K562 (cell line): ENCODE results near the gene HTR6.

Experiments used
- CTCF ChIP-seq, 3 experiments: IDR thresholded peaks in 2 of 3; conservative IDR thresholded peaks in 1 of 3; 2 replicates each; pipeline ENCODE4 v1.5.1; 2011 to 2012; ENCODE audit warnings: low read length in 3 of 3, mild to moderate bottlenecking in 3 of 3, control low read depth in 2 of 3, improper control_type of control experiment in 1 of 3, inconsistent platforms in 1 of 3, low read depth in 1 of 3, mixed read lengths in 1 of 3, moderate library complexity in 1 of 3; ENCODE audit not compliant: insufficient read depth in 2 of 3
- MAX ChIP-seq: sonication (generic); formaldehyde crosslinking; IDR thresholded peaks from 2 replicates; pipeline ENCODE4 v1.9.0; 2022; ENCODE audit warnings: mild to moderate bottlenecking, missing genetic modification reagents
- POLR2A ChIP-seq: fragments of 450-650 bp; conservative IDR thresholded peaks from 2 replicates; pipeline ENCODE4 v1.6.1; 2016
- POLR2AphosphoS5 ChIP-seq: IDR thresholded peaks from 2 replicates; pipeline ENCODE4 v1.6.1; 2011; ENCODE audit warnings: mild to moderate bottlenecking, low read depth, low read length, moderate library complexity; ENCODE audit not compliant: control insufficient read depth, insufficient read depth
- SNAPC5 ChIP-seq: fragments of 250-450 bp; sonication (Bioruptor Pico); IDR thresholded peaks from 2 replicates; pipeline ENCODE4 v1.8.0; 2021; ENCODE audit warnings: moderate library complexity, mild to moderate bottlenecking, inconsistent platforms
- UBTF ChIP-seq, 2 experiments: IDR thresholded peaks; 2 replicates each; pipeline ENCODE4 v1.6.1; 2012; ENCODE audit warnings: improper control_type of control experiment in 2 of 2, low read depth in 2 of 2, low read length in 2 of 2, borderline replicate concordance in 1 of 2

GRCh38 chr1:19644395-19644680 is 20.3 kb upstream of the HTR6 start:
- TF ChIP-seq CTCF (IDR thresholded peaks at IDR 0.05 in 2 of 3, conservative IDR thresholded peaks at IDR 0.05 in 1 of 3; ENCODE audit: insufficient read depth in 2 of 3, low read depth in 1 of 3, low read length in 3 of 3) (no peak), POLR2A (no peak), POLR2AphosphoS5 (no peak), SNAPC5 (CRISPR knock-in tag) (no peak), UBTF (IDR thresholded peaks at IDR 0.05; ENCODE audit: borderline replicate concordance in 1 of 2, low read depth in 2 of 2, low read length in 2 of 2) (no peak; a peak in 1 of 4 replicates), MAX (no peak)
